Daoy (cell line): Measurements from ENCODE around the gene CHST15. TPM values are rescaled to one million over a fixed set of nuclear protein-coding genes. Genes with fewer than 3 reads are reported as not detected.
"Not testable (repeated sequence)": the region's sequence is repeated elsewhere in the genome, so short reads cannot be mapped to it uniquely, and the experiment has no call there.

ENCODE experiments used
- DNase-seq: peaks from one replicate; pipeline ENCODE4 v3.0.0-alpha.2; 2015; ENCODE audit warnings: low read depth
- total RNA-seq: library from RNA; depleted of rRNA; stranded (reverse); fragments of >200 nt; shearing (Covaris generic); gene quantifications from 2 replicates; pipeline ENCODE4 v1.2.3, GENCODE V29; 2014

Gene CHST15
- total RNA-seq, 1 experiment from 2014 or later = 11.8 TPM

GRCh38 chr10:124099604-124100003, 6.2 kb upstream of the CHST15 start:
- no peak for DNase-seq

GRCh38 chr10:124098575-124098974, 5.2 kb upstream of the CHST15 start:
- no peak for DNase-seq

GRCh38 chr10:124097883-124098282, 4.5 kb upstream of the CHST15 start:
- no peak for DNase-seq

GRCh38 chr10:124096494-124096893, 3.1 kb upstream of the CHST15 start:
- DNase-seq = no peak

- DNase-seq = not testable (repeated sequence)
These were observed 2.4 kb upstream of the CHST15 start for GRCh38 chr10:124095801-124096200.

GRCh38 chr10:124095096-124095495, 1.7 kb upstream of the CHST15 start:
- DNase-seq = peak; percentile 13

GRCh38 chr10:124094419-124094785, 1.0 kb upstream of the CHST15 start:
- DNase-seq = no peak

- peak; percentile 49 for DNase-seq
These were observed 498 bp upstream of the CHST15 start for GRCh38 chr10:124093774-124094418.

- DNase-seq = peak; percentile 62
These were observed 1.0 kb downstream of the CHST15 start for GRCh38 chr10:124092250-124092859.

- DNase-seq = peak; percentile 27
These were observed 1.6 kb downstream of the CHST15 start for GRCh38 chr10:124091646-124092249.

- DNase-seq = no peak
These were observed 2.7 kb downstream of the CHST15 start for GRCh38 chr10:124090601-124091209.

- no peak for DNase-seq
These were observed 3.5 kb downstream of the CHST15 start for GRCh38 chr10:124089859-124090258.

- peak; percentile 22 for DNase-seq
These were observed 4.5 kb downstream of the CHST15 start for GRCh38 chr10:124088915-124089314.

GRCh38 chr10:124087672-124088634, 5.4 kb downstream of the CHST15 start:
- DNase-seq = peak; percentile 72

- DNase-seq = no peak
These were observed 6.4 kb downstream of the CHST15 start for GRCh38 chr10:124086787-124087671.

GRCh38 chr10:124086097-124086710, 7.2 kb downstream of the CHST15 start:
- no peak for DNase-seq

- no peak for DNase-seq
These were observed 7.7 kb downstream of the CHST15 start for GRCh38 chr10:124085680-124086079.

- DNase-seq = no peak
These were observed 8.7 kb downstream of the CHST15 start for GRCh38 chr10:124084708-124085107.

GRCh38 chr10:124083740-124084397, 9.5 kb downstream of the CHST15 start:
- DNase-seq = no peak
